HTERT RPE-1 (cell line): ENCODE measurements around the gene DPF1.

Experiments
- in situ Hi-C: fragments of 300-500 bp; cut with MboI; formaldehyde crosslinking; loops from 4 replicates; pipeline ENCODE4 v1.14.3; 2020; ENCODE audit warnings: low sequenced_read_pairs

The DPF1 gene

DNA sequence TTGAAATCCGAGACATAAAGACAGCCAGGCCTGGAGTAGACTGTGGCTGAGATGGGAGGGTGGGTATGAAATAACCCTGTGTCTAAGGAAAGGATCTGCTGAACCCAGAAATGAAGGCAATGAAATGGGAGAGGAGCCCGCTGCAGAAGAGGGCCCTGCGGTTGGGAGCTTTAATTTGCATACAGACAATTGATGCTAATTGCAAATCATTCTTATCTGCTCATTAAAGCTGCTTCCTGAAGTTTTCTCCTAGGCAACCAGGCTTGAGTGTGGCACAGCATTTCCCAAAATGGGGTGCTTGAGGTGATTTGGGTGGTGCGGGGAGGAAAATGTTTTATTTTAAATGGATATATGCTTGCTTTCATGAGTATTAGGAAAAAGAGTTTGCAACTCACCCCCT is 55.4 kb downstream of the DPF1 start:
- in situ Hi-C loops, result no loop called here

DNA sequence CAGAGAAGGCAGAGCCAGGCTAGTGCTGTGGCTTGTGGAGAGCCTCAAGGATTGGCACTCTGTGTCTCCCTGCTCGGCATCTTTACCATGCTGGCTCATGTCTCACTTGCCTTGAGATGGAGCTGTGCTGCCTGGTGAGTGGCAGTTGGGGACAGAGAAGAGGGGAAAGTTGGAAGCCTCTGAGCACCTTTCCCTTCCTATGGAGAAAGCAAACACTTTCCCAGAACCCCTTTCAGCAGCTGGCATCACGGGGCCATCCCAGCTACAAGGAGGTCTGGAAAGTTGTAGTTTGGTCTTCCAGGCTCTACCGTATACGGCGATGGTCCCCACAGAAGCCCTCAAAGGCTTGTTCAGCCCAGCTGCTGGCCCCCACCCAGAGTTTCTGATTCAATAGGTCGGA is 58.7 kb downstream of the DPF1 start:
- in situ Hi-C loops, result no loop called here

DNA sequence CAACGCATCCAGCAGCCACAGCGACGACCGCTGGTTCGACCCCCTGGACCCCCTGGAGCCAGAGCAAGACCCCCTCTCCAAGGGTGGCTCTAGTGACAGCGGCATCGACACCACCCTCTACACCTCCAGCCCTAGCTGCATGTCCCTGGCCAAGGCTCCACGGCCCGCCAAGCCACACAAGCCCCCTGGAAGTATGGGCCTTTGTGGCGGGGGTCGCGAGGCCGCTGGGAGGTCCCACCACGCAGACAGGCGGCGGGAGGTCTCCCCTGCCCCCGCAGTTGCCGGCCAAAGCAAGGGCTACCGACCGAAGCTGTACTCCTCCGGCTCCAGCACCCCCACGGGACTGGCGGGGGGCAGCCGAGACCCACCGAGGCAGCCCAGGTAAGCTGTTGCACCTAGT is 59.5 kb downstream of the DPF1 start:
- in situ Hi-C loops, result no loop called here

DNA sequence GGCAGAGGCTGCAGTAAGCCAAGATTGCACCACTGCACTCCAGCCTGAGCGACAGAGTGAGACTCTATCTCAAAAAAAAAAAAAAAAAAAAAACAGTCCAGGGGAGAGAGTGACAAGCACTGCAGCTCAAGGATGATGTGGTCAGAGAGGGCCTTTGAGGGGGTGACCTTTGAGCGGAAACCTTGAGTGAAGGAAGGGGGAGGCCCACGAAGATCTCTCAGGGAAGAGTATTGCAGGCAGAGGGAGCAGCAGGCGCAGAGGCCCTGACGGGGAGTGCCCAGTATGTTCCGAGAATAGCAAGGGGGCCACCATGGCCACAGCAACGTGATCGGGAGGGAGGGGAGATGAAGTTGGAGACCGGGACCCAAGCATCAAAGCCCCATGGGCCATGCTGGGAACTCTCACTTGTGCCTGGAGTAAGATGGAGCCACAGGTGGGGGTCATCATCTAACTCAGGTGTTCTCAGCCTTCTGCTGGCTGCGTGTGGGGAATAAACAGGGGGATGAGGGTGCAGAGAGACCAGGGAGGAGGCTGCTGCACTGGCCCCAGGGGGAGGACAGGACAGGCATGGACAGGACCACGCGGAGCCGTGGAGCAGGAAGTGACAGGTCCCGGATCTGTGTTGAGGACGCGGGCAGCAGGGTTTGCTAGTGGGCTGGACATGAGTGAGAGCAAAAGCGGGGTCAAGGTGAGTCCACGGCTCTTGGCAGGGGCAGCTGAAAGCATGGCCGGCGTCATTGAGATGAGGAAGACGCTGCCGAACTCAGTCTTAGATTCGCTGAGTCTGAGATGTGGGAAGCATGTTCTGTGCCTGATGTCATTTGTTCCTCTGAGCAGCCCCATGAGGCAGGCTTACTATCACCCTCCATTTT is 60.4 kb downstream of the DPF1 start:
- in situ Hi-C loops, result no loop called here

DNA sequence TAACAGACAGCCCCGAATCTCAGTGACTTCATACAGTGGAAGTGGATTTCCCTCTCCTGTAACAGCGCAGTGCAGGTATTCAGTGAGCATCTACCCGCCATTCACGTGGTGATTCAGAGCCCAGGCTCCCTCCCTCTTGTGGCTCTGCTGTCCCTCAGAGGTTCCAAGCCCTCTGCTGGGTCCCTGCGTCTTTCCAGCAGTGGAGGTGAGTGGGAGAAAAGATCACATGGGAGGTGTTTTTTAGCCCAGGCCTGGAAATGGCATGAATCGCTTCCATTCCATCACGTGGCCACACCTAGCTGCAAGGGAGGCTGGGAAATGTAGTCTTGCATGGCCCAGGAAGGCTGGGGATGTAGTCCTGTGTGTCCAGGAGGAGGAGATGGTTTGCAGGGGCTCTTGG is 61.4 kb downstream of the DPF1 start:
- in situ Hi-C loops, result no loop called here

DNA sequence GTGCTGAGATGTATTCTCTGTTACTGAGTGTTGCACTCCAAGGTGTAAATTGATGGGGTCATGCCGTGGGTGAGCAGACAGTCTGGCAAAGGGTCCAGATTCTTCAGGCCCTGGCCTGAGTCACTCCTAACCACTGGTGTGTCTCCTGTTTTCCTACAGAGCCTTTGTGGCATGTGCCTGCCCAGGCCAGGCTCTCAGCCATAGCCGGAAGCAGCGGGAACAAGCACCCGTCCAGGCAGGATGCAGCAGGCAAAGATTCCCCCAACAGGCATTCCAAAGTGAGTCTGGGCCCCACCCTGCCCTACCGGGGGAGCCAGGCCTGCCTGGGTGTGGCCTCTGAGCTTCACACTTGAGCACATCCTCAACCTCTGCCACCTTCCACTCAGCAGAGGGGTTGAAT is 61.9 kb downstream of the DPF1 start:
- in situ Hi-C loops, result no loop called here
